Measurements from ENCODE around the gene LSP1.
"Not testable (repeated sequence)": the region's sequence is repeated elsewhere in the genome, so short reads cannot be mapped to it uniquely, and the experiment has no call there.

Gene LSP1

DNA sequence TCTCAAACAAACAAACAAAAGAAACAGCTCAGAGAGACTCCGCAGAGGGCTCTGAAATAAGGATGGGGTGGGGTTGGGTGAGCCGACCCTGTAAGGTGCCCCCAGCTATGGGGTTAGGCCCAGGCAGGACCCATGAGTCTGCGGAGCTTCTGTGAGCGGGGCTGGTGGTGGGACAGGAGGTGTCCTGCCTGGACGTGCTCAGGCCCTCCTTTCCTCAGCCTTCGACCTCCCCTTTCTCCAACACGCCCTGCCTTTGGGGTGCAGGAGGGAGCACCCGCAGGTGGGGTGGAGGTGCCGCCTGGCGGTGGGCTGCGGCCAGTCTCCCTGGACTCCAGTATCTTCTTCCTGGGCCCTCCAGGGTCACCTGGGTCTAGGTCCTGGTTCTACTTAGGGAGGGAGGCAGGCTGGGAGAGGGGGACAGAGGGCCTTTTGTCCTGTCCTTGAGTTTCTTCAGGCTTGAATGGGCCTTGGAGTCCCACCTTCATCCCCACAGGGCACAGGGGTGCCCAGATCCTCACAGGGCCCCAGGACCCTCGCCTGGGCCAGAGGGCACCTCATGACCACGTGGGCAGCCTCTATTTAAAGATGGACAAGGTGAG lies 26.6 kb downstream of the LSP1 start:
- no peak for DNase-seq

DNA sequence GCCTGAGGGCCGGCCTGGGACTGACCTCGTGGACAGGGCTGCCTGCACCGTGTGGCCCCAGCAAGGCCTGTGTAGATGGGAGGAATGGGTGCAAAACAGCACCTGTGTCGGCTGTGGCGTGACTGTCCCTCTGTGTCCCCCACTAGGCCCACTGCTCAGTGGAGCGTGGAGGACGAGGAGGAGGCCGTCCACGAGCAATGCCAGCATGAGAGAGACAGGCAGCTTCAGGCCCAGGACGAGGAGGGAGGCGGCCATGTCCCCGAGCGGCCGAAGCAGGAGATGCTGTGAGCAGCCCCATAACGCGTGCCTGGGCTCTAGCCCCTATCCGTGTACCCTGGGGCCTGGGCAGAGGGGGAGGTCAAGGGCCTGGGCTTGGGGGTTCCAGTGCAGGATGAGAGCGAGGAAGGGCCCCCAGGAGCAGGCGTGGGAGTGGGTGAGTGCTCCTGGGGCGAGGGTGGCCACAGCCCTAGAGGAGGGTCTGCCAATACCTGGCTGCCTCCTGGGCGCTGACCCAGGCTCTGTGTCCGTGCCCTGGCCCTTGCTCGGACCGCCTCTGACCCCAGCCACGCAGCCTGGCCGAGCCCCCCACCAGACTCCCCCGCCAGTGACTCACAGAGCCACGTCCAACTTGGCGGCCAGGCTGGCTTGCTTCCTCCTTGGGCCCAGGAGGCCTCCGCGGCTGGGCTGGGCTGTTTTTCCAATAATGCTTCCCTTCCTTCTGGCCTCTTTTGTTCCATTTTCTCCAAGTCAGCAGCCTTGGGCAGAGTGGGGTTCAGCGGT lies 27.2 kb downstream of the LSP1 start:
- DNase-seq = no peak

DNA sequence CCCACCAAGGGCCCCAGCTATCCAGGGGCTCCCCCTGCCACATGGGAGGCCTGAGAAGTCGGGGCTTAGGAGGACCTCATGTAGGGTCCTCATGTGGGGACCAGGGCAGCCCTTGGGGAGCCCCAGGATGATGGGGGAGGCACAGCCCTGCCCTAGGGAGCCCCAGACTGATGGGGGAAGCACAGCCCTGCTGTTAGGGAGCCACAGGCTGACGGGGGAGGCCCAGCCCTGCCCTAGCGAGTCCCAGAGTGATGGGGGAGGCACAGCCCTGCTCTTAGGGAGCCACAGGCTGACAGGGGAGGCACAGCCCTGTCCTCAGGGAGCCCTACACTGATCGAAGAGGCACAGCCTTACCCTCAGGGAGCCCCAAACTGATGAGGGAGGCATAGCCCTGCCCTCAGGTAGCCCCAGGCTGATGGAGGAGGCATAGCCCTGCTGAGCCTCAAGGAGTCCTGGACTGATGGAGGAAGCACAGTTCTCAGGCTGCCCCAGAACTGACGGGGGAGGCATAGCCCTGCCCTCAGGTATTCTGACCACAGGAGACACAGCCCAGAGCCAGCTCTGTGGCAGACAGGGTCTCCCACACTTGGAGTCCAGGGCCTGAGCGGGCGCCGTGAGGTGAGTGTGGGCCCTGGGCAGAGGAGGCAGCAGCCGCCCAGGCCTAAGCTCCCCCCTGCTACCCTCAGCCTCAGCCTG lies 28.0 kb downstream of the LSP1 start:
- DNase-seq = no peak

DNA sequence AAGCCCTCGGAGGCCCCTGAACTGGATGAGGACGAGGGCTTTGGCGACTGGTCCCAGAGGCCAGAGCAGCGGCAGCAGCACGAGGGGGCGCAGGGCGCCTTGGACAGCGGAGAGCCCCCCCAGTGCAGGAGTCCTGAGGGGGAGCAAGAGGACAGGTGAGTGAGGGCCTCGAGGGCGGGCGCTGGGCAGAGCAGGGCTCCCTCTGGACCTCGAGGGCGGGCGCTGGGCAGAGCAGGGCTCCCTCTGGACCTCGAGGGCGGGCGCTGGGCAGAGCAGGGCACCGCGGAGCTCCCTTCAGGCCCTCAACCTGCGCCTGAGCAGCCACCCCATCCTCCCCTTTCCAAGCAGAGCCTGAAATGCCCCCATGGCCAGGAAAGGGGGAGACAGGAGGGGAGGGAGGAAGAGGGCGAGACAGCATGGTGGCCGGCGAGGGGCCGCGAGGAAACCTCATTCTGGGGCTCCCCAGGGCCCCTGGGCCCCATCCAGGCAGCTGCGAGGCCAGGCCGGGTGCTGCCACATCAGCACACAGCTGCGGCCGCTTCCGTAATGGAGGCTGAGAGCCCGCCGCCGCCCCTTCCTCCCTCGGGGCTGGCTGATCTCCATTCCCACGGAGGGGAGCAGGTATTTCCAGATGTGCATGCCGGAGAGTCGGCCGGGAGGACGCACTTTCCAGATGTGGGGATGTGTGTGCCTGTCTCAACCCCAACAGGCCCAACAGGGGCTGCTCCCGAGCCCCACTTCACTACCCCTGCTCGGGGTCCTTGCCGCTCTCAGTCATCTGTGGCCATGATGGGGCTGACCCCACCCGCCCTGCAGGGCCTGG lies 28.8 kb downstream of the LSP1 start:
- no peak for DNase-seq

DNA sequence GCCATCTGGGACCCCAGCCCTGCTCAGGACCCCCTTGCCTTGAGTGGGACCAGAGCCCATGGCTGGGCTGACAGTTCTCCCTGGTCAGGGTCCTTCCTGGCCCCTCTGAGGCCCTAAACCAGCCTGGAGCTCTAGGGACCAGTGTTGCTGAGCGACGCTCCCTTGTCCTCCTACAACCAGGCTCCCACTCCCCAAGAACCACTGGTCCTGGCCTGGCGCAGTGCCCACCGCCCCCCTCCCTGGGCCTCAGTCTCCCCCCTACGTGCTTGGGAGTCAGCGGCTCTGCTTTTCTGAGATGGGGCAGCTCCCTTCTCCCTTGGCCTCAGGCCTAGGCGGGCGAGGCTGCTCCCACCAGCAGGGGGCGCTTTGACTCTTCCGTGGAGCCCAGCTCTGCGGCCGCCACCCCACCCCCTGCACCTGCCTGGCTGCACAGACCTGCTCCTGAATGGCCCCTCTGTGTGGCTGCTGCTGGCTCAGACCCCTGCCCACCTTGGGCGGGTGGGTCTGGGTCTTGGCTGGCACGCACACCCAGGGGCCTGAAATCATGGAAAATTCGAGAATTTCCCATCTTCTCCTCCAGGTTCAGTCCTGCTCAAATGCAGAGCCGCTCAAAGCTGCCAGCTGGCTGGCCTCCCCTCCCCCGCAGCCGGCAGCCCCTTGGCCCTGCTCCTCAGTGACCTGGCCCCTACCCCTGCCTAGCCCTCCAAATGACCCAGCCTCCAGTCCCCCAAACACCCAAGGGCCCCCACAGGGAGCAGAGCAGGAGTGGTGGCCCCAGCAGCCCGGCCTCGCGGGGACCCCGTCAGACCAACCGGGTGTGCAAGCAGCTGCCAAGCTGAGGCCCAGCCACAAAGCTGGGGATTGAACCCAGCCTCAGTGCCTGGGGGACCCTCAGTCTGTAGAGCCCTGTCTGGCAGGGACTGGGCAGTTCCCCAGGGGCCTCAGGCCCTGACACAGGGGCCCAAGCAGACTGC lies 29.7 kb downstream of the LSP1 start:
- peak; percentile 30 to 78 for DNase-seq

DNA sequence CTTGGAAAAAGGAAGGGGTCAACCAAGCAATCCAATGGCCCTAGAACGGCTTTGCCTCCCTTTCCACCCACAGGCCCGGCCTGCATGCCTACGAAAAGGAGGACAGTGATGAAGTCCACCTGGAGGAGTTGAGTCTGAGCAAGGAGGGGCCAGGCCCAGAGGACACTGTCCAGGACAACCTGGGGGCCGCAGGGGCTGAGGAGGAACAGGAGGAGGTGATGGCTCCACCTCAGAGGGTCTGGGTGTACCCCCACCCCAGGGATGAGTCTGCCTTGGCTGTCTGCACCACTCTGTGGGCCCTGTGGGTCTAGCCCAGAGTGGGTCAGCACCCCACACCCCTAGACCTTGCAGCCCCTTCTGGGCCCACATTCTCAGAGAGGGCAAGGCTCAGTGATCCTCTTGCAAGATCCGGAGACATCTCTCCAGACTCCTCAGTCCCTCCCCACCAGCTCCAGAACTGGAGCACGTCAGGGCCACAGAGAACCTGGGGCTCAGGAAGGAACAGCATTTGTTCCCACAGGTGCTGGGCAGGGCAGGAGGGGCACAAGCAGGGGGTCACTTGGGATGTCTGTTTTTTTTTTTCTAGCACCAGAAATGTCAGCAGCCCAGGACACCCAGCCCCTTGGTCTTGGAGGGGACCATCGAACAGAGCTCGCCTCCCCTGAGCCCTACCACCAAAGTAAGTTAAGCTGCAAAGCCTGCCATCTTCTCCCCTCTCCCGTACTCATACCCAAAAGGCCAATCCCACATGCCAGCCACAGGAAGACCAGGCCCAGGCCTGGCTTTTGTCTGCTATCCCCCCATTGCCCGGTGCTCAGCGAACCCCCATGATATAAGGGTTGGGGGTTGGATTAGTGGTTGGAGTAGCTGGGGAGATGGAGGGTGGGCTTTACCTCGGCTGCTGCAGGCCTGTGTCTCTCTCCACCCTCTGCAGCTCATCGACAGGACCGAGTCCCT lies 30.7 kb downstream of the LSP1 start:
- no peak for DNase-seq

DNA sequence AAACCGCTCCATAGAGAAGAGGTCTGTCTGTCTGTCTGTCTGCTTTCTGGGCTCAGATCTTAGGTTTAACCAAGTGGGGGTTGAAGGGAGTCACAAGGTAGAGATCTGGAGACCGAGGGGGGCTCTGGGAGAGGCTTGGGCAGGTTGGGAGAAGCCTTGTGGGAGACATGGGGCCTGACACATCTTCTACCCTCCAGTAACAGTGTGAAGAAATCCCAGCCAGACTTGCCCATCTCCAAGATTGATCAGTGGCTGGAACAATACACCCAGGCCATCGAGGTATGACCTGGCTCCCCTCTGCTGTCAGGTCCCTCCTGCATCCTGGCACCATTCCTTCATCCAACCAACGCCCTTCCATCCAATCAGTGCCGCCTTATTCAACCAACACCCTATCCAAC lies 31.4 kb downstream of the LSP1 start:
- no peak for DNase-seq

DNA sequence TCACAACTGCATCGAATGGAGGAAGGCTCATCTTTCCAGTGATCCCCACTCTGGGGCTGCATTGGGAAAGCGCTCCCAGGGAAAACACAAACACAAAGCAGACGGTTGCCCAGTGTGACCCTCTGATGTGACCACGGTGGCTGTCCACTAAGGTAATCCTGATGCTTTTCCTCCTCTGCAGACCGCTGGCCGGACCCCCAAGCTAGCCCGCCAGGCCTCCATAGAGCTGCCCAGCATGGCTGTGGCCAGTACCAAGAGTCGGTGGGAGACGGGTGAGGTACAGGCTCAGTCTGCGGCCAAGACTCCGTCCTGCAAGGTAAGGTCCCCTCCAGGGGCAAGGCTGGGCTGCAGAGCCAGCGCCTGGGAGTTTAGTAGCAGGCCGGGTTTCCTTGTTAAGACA lies 33.7 kb downstream of the LSP1 start:
- not testable (repeated sequence) for DNase-seq

DNA sequence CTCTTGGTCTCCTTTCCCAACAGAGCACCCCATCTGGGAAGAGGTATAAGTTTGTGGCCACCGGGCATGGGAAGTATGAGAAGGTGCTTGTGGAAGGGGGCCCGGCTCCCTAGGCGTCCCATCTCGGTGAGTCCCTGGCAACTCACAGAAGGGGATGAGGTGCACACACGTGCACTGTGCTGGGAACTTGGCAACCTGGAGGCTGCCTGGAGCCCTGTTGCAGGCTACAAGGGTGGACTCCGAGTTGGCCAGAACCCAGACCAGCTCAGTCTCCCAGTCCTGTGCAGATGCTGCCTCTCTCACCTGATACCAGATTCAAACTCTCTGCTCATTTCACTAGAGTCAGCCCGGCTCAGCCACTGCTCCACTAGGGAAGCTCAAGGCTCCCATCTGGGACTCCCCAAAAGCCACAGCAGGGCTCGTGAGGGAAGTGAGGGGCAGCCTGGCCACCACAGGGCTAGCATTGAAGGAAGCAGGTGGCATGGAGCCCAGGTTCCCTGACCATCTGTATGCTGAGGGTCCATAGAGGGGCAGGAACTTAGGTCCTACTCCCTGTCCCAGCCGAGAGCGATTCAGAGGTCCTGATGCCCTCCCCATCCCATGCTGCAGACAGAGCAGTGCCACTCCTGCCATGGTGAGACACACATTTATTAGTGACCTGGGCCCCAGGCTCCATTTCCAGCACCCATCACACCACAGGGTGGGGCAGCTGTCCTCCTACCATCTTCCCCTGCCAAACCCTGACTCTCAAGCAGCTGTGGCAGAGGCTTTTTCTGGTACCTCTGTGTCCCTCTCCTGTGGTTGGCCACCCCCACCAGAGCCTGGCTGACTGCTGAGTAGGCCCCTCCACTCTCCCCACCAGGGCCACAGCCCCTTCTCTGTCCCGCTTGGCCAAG lies 34.8 kb downstream of the LSP1 start:
- DNase-seq = no peak

DNA sequence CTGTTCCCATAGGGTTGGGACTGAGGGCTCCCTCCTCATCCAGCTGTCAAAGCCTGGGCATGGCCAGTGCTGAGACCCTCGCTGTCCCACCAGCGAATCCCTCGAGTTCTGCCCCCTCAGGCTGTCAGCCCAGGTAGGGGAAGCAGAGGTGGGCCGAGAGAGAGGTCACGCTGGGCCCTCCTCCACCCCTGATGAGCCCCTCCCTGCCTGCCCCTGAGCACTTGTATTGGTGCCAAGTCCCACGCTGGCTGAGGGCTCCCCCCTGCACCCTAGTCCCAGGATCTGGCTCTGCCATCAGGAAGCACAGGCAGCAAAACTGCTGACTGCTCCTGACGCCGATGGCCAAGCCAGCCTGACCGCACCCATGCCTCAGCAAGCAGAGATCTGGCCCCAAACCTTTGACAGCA lies 35.5 kb downstream of the LSP1 start:
- no peak for DNase-seq

DNA sequence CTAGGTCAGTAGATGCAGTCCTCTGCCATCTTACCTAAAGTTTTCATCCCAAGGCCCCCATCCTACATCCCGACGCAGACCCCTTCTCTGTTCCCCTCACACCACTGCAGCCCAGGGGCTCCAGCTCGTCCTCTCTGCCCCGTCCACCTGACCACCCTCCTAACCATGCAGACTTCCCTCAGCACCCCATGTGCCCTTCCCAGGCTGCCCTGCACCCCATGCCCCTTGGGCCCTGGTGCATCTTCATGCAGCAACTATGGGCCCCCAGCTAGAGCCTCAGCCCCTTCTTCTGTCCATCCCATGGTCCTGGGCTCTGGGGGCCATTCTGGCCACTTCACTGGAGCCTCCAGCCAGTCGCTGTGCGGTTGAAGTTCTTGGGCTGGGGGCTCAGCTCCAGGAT lies 35.9 kb downstream of the LSP1 start:
- no peak for DNase-seq

DNA sequence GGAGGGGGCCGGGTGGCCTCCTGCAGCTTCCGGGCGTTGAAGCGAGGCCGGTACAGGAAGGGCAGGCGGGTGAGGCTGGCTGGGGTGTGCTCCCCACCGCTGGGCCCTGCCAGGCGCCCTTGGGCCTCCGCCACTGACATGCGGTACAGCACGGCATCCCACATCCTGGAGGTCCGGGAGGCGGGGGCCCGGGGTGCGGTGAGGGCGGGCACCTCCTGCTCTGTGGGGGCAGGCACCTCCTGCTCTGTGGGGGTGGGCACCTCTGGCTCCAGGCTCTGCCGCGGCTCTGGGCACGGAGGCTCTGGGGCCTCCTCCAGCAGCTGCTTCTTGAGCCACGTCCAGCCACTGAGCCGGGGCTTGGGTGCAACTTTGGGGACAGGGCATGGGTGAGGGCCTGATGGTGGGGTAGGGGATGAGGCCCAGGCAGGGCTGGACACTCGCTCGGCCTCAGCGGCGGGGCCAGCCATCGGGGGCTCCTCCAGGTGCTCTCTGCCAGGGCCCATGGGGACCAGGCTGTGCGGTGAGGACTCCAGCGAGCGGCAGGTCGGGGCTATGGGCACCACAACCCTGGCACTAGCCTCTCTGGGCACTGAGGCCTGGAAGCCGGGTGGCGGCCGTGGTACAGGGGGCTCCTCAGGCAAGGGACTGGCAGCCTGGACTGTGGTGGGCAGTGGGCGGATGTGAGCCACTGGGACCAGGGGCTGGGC lies 36.5 kb downstream of the LSP1 start:
- no peak for DNase-seq

DNA sequence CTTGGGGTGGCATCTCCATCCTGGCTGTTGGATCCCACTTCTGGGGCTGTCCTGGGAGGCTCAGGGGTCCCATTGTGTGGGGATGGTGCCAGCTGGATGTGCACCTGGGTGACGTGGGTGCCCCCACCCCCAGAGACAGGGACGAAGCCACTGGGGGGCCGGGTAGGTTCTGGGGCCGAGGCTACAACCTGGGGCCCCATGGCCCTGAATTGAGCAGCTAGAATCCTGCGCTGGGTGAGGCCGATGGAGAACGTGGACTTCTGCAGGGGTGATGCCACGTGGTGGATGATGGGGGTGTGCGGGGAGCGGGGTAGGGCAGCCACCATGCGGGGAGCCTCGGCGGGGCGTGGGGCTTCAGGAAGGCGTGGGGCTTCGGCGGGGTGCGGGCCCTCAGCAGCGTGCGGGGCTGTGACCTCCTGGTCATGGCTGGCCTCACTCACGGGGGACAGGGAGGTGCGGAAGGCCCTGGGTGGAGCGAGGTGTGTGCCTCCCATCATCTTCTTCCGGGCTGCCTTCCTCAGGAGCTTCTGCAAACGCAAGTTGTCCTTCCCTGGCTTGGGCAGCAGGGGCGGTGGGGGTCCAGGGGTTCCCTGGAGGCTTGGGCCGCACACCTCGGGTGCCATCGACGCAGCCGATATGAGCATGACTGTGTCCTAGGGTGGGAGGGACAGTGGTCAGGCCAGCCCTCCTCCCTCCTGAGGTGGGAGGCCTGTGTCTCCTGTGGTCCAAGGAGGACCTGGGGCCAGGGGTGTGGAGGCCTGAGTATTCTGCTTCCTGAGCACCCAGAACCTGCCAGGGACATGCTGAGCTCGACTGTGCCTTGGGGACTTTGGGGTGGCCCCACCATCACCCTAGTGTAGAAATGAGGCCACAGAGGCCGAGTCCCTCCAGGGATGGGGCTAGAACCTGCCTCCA lies 37.3 kb downstream of the LSP1 start:
- DNase-seq = no peak

DNA sequence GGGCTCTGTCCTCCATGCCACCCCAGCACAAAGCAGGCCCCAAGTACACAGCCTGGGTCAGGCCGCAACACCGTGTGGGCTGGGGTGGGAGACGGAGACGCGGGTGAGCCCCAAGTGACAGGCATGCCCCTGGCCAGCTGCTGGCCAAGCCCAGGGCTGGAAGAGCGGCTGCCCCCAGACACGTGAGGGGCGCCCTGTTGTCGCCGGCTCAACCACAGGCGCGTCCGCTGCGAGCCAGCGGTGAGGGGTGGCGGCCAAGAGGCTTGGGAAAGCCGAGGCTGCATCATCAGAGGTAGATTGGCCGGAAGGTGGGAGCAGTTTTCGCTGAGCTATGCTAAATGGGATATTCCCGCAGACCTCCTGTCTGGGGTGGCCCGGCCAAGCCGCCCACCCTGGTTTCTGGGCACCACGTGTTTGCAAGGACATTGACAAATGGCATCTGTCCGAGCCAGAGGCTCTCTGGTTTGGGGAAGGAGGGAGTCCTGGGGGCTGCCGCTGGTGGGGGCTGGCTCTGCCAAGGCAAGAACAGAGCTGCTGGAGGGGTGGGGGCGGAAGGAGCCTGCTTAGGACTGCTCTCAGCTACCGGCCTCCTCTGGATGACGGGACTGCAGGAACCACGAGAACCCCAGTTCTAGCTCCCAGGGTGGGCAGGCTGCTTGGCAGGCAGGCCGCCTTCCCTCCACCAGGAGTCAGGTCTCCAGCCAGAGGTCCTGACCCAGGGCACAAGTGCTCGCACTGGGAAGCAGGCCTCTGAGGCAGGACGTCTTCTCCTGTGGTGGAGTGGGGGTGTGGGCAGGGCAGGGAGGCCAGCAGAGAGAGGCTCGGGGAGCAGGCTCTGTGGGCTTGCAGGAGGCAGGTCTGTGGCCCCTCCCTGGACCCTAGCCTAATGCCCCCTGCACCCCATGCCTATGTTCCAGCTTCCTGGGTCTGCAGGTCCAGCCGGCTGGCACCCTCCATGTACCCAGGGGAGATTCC lies 38.3 kb downstream of the LSP1 start:
- DNase-seq = no peak

DNA sequence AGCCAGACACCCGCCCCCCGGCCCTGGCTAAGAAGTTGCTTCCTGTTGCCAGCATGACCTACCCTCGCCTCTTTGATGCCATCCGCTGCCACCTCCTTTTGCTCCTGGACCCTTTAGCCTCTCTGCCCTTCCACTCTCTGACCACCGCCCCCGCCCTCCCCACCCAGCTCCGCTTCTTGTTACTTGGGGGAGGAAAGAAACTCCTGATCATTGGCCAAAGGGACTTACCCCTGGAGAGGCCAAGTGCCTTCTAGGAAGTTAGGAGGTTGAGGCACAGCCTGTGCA lies 38.9 kb downstream of the LSP1 start, which contains the start of gene PRR33:
PRR33 (minus strand) TSS at position 65 of the 285 bp plus-strand sequence. CDS start 1,311 bp downstream, outside the sequence.
- DNase-seq = no peak

DNA sequence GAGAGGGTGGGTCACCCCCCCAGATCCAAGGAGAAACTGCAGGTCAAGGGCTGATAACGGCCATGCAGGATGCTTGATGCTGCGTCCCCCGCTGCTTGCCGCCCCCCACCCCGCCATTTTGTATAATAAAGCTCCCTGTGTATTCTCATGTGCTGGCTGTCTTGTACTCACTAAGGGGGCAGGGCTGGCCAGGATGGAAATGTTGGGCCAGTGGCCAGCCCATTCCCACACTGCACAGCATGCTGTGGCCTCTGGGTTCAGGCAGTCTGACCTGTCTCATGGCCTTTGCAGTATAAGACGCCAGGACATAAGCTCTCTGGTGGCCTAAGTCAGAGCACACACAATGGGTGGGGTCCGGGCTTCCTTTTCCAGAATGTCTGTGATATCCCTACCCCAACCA lies 39.2 kb downstream of the LSP1 start:
- no peak for DNase-seq

DNA sequence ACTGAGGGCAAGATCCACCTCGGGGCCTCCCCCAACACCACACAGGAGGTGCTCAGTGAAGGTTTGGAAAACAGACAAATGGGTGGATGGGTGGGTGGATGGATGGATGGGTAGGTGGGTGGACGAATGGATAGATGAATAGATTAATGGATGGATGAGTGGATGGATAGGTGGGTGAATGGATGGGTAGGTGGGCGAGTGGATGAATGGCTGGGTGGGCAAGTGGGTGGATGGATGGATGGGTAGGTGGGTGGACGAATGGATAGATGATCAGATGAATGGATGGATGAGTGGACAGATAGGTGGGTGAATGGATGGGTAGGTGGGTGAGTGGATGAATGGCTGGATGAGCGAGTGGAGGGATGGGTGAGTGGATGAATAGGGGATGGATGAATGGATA lies 39.7 kb downstream of the LSP1 start:
- no peak for DNase-seq

All from NCI-H1930 (cell line).